ENCODE results near the gene AP3M1.
A peak's percentile ranks its signal among the peaks of the same experiment; 100 is the strongest.
"Not testable (repeated sequence)": the region's sequence is repeated elsewhere in the genome, so short reads cannot be mapped to it uniquely, and the experiment has no call there.

The AP3M1 gene

GRCh38 chr10:74150204-74150989 is at the start of gene AP3M1:
AP3M1 (minus strand) TSS chr10:74150828; CDS start chr10:74138379, 12,449 bp downstream.
- peak; percentile 1 for DNase-seq (ENCODE audit: low spot score)

GRCh38 chr10:74199315-74199714 is 48.7 kb upstream of the AP3M1 start:
- no peak for DNase-seq (ENCODE audit: low spot score)

GRCh38 chr10:74194999-74195398 is 44.4 kb upstream of the AP3M1 start:
- no peak for DNase-seq (ENCODE audit: low spot score)

GRCh38 chr10:74194545-74194944 is 43.9 kb upstream of the AP3M1 start:
- DNase-seq (ENCODE audit: low spot score) = peak; percentile 29

GRCh38 chr10:74190494-74190893 is 39.9 kb upstream of the AP3M1 start:
- no peak for DNase-seq (ENCODE audit: low spot score)

- DNase-seq (ENCODE audit: low spot score) = peak; percentile 36
Measured at GRCh38 chr10:74189999-74190421, 39.4 kb upstream of the AP3M1 start.

- DNase-seq (ENCODE audit: low spot score) = not testable (repeated sequence)
Measured at GRCh38 chr10:74188617-74189016, 38.0 kb upstream of the AP3M1 start.

GRCh38 chr10:74187237-74187636 is 36.6 kb upstream of the AP3M1 start:
- DNase-seq (ENCODE audit: low spot score) = no peak

GRCh38 chr10:74186678-74187077 is 36.0 kb upstream of the AP3M1 start:
- DNase-seq (ENCODE audit: low spot score) = no peak

- peak; percentile 32 for DNase-seq (ENCODE audit: low spot score)
Measured at GRCh38 chr10:74179111-74179710, 28.6 kb upstream of the AP3M1 start.

- no peak for DNase-seq (ENCODE audit: low spot score)
Measured at GRCh38 chr10:74178042-74178791, 27.6 kb upstream of the AP3M1 start.

- peak; percentile 45 for DNase-seq (ENCODE audit: low spot score)
Measured at GRCh38 chr10:74177140-74177677, 26.6 kb upstream of the AP3M1 start.

GRCh38 chr10:74176380-74177139 is 25.9 kb upstream of the AP3M1 start:
- peak; percentile 97 for DNase-seq (ENCODE audit: low spot score)

- DNase-seq (ENCODE audit: low spot score) = no peak
Measured at GRCh38 chr10:74175510-74176379, 25.1 kb upstream of the AP3M1 start.

- DNase-seq (ENCODE audit: low spot score) = no peak
Measured at GRCh38 chr10:74174521-74174920, 23.9 kb upstream of the AP3M1 start.

GRCh38 chr10:74171625-74172024 is 21.0 kb upstream of the AP3M1 start:
- DNase-seq (ENCODE audit: low spot score) = no peak

GRCh38 chr10:74167443-74167842 is 16.8 kb upstream of the AP3M1 start:
- no peak for DNase-seq (ENCODE audit: low spot score)

- no peak for DNase-seq (ENCODE audit: low spot score)
Measured at GRCh38 chr10:74165530-74165901, 14.9 kb upstream of the AP3M1 start.

- no peak for DNase-seq (ENCODE audit: low spot score)
Measured at GRCh38 chr10:74164716-74165529, 14.3 kb upstream of the AP3M1 start.
